Mesenchymal stem cell (in vitro differentiated cells and primary cell): ENCODE measurements around the gene HIP1.

Source experiments
- DNase-seq: peaks from one replicate; pipeline ENCODE4 v3.0.0-alpha.2; 2013
- H2AFZ ChIP-seq: one replicate; pipeline ENCODE4 v1.6.1; 2013; ENCODE audit warnings: low read depth, mild to moderate bottlenecking, control low read depth, inconsistent platforms, low read length, moderate library complexity
- H2AK5ac ChIP-seq: 2 replicates; pipeline ENCODE4 v1.6.1; 2013; ENCODE audit warnings: low read length, moderate library complexity, mild to moderate bottlenecking, inconsistent platforms; ENCODE audit not compliant: severe bottlenecking
- H2BK120ac ChIP-seq: one replicate; pipeline ENCODE4 v1.6.1; 2013; ENCODE audit warnings: low read depth, mild to moderate bottlenecking, inconsistent platforms, low read length, moderate library complexity
- H2BK12ac ChIP-seq, 2 experiments: one replicate each; pipeline ENCODE4 v1.6.1; 2013; ENCODE audit warnings: inconsistent platforms in 2 of 2, low read length in 2 of 2, mild to moderate bottlenecking in 2 of 2, moderate library complexity in 2 of 2, control low read depth in 1 of 2
- H2BK15ac ChIP-seq: one replicate; pipeline ENCODE4 v1.6.1; 2013; ENCODE audit warnings: mild to moderate bottlenecking, low read depth, inconsistent platforms; ENCODE audit not compliant: poor library complexity, severe bottlenecking
- H2BK5ac ChIP-seq: 2 replicates; pipeline ENCODE4 v1.6.1; 2013; ENCODE audit warnings: low read depth, mild to moderate bottlenecking, low read length, control low read depth, inconsistent platforms; ENCODE audit not compliant: poor library complexity, severe bottlenecking
- H3K14ac ChIP-seq, 2 experiments: one replicate each; pipeline ENCODE4 v1.6.1; 2013; ENCODE audit warnings: inconsistent platforms in 2 of 2, low read length in 2 of 2, control low read depth in 1 of 2, mild to moderate bottlenecking in 1 of 2, moderate library complexity in 1 of 2
- H3K18ac ChIP-seq, 2 experiments: one replicate each; pipeline ENCODE4 v1.6.1; 2013; ENCODE audit warnings: inconsistent platforms in 2 of 2, low read length in 2 of 2, control low read depth in 1 of 2, low read depth in 1 of 2, mild to moderate bottlenecking in 1 of 2
- H3K23ac ChIP-seq, 2 experiments: one replicate each; pipeline ENCODE4 v1.6.1; 2013; ENCODE audit warnings: inconsistent platforms in 2 of 2, low read length in 2 of 2, mild to moderate bottlenecking in 2 of 2, moderate library complexity in 2 of 2, control low read depth in 1 of 2
- H3K27ac ChIP-seq: 2 replicates; pipeline ENCODE4 v1.5.1; 2013; ENCODE audit warnings: mild to moderate bottlenecking, moderate library complexity, low read length, control low read depth, inconsistent platforms; ENCODE audit not compliant: poor library complexity, severe bottlenecking
- H3K27me3 ChIP-seq, 2 experiments: 2 replicates each; pipeline versions ENCODE4 v1.6.1 to v1.7.0; 2013; ENCODE audit warnings: low read length in 2 of 2, mild to moderate bottlenecking in 2 of 2, moderate library complexity in 2 of 2, control low read depth in 1 of 2, inconsistent platforms in 1 of 2; ENCODE audit not compliant: control insufficient read depth in 1 of 2, insufficient read depth in 1 of 2
- H3K36me3 ChIP-seq, 2 experiments: 2 replicates each; pipeline versions ENCODE4 v1.6.1 to v1.7.0; 2013; ENCODE audit warnings: low read length in 2 of 2, control low read depth in 1 of 2, inconsistent platforms in 1 of 2, low read depth in 1 of 2, mild to moderate bottlenecking in 1 of 2; ENCODE audit not compliant: insufficient read depth in 2 of 2, control insufficient read depth in 1 of 2
- H3K4ac ChIP-seq, 2 experiments: one replicate each; pipeline ENCODE4 v1.6.1; 2013; ENCODE audit warnings: inconsistent platforms in 2 of 2, low read length in 2 of 2, mild to moderate bottlenecking in 2 of 2, moderate library complexity in 2 of 2, control low read depth in 1 of 2, low read depth in 1 of 2
- H3K4me1 ChIP-seq: 2 replicates; pipeline ENCODE4 v1.6.1; 2013; ENCODE audit warnings: low read depth, low read length, control low read depth; ENCODE audit not compliant: control insufficient read depth, insufficient read depth
- H3K4me2 ChIP-seq: 2 replicates; pipeline ENCODE4 v1.6.1; 2013; ENCODE audit warnings: low read length, mild to moderate bottlenecking, inconsistent platforms; ENCODE audit not compliant: poor library complexity, severe bottlenecking
- H3K4me3 ChIP-seq, 2 experiments: 2 replicates each; pipeline versions ENCODE4 v1.5.1 to v1.7.0; 2013; ENCODE audit warnings: low read length in 2 of 2, mild to moderate bottlenecking in 2 of 2, control low read depth in 1 of 2, low read depth in 1 of 2; ENCODE audit not compliant: insufficient read depth in 1 of 2
- H3K79me1 ChIP-seq: replicated peaks from 2 replicates; pipeline ENCODE4 v1.6.1; 2013; ENCODE audit warnings: mild to moderate bottlenecking, control low read depth, low read length, inconsistent platforms; ENCODE audit not compliant: poor library complexity, severe bottlenecking
- H3K9ac ChIP-seq: 2 replicates; pipeline ENCODE4 v1.7.0; 2013; ENCODE audit warnings: mild to moderate bottlenecking, low read length, moderate library complexity
- H3K9me3 ChIP-seq: 2 replicates; pipeline ENCODE4 v1.7.0; 2013; ENCODE audit warnings: mild to moderate bottlenecking, low read length; ENCODE audit not compliant: control insufficient read depth
- H4K8ac ChIP-seq: one replicate; pipeline ENCODE4 v1.6.1; 2013; ENCODE audit warnings: inconsistent platforms, mild to moderate bottlenecking, low read length, moderate library complexity
- H4K91ac ChIP-seq: one replicate; pipeline ENCODE4 v1.6.1; 2013; ENCODE audit warnings: mild to moderate bottlenecking, low read length, inconsistent platforms
- WGBS: methylation state at CpG from one replicate; pipeline ENCODE4 v1.1.7; 2013; ENCODE audit warnings: mixed read lengths; 5-methylcytosine and 5-hydroxymethylcytosine counted together

Gene HIP1

DNA sequence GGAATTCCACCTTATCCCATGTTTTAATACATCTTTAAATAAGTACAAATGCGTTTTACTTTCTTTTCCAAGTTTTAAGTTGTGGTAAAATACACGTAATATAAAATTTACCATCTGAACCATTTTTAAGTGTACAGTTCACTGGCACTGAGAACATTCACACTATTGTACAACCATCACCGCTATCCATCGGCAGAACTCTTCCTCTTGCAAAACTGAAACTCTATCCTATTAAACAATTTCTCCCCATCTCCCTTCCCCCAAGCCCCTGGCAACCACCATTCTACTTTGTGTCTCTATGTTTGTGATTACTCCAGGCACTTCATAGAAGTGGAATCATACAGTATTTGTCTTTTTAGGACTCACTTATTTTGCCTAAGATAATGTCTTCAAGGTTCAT, 33.8 kb downstream of the HIP1 start:
- Histone ChIP-seq H3K23ac (no peak overlapping the region), H3K4me2 (no peak overlapping the region), H4K91ac (no peak overlapping the region), H2BK120ac (no peak overlapping the region), H3K9ac (no peak overlapping the region), H3K27me3 (no peaks in the 10 kb centered on the region), H3K36me3 (no peaks in the 10 kb centered on the region), H2AFZ (no peak overlapping the region), H2BK5ac (no peak overlapping the region), H3K9me3 (peaks cover 12% of the 10 kb centered on the region), H2AK5ac (no peak overlapping the region), H3K4me3 (no peak overlapping the region), H3K14ac (no peak overlapping the region), H2BK15ac (no peak overlapping the region), H3K18ac (no peak overlapping the region), H2BK12ac (no peak overlapping the region), H3K4me1 (peaks cover 3% of the 10 kb centered on the region), H3K4ac (no peak overlapping the region), H3K27ac (no peak overlapping the region), H4K8ac (no peak overlapping the region), H3K79me1 (peaks cover 5% of the 10 kb centered on the region)
- 96% methylated on average over 4 of the region's 4 CpGs for WGBS
- no peak for DNase-seq

DNA sequence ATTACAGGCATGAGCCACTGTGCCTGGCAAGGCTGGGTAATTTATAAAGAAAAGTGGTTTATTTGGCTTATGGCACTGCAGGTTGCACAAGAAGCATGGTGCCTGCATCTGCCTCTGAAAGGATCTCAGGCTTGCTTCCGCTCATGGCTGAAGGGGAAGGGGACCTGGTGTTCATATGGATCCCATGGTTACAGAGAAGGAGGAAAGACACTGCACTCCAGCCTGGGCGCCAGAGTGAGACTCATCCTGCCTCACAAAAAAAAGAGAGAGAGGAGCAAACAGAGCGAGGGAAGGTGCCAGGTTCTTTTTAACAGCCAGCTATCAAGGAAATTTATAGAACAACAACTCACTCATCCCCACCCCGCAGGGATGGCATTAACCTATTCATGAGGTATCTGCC, 36.2 kb downstream of the HIP1 start:
- Histone ChIP-seq H3K79me1 (peaks cover 5% of the 10 kb centered on the region), H3K4me2 (no peak overlapping the region), H4K8ac (no peak overlapping the region), H2AK5ac (no peak overlapping the region), H3K4ac (no peak overlapping the region), H2BK15ac (no peak overlapping the region), H3K23ac (no peak overlapping the region), H3K27me3 (no peaks in the 10 kb centered on the region), H3K27ac (no peak overlapping the region), H2AFZ (no peak overlapping the region), H2BK5ac (no peak overlapping the region), H4K91ac (no peak overlapping the region), H3K9ac (no peak overlapping the region), H3K9me3 (no peaks in the 10 kb centered on the region), H3K4me3 (no peak overlapping the region), H3K4me1 (peaks cover 3% of the 10 kb centered on the region), H3K18ac (no peak overlapping the region), H3K14ac (no peak overlapping the region), H2BK120ac (no peak overlapping the region), H2BK12ac (no peak overlapping the region), H3K36me3 (no peaks in the 10 kb centered on the region)
- DNase-seq, result no peak
- WGBS, result 89% methylated on average over 4 of the region's 4 CpGs

DNA sequence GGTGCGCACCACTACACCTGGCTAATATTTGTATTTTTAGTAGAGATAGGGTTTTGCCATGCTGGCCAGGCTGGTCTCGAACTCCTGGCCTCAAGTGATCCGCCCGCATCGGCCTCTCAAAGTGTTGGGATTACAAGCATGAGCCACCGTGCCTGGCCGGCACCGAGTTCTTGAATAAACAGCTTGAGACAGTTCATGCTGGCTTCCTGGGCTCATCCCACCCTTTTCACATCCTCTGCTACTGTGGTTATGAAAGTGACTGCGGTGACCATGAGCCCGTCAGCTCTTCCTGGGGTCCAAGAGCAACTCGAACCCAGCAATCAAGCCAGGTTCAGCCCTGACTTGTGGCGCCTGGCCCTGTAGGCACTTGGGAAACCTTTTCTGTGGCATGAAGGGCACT, 38.7 kb downstream of the HIP1 start:
- Histone ChIP-seq H4K91ac (no peak overlapping the region), H3K18ac (no peak overlapping the region), H2BK120ac (no peak overlapping the region), H2BK12ac (no peak overlapping the region), H2AK5ac (no peak overlapping the region), H3K9me3 (no peaks in the 10 kb centered on the region), H3K23ac (no peak overlapping the region), H3K14ac (no peak overlapping the region), H3K27me3 (no peaks in the 10 kb centered on the region), H3K4me2 (no peak overlapping the region), H3K4ac (no peak overlapping the region), H3K27ac (no peak overlapping the region), H3K4me3 (no peak overlapping the region), H3K9ac (no peak overlapping the region), H2BK5ac (no peak overlapping the region), H3K36me3 (peaks cover 0 to 5% of the 10 kb centered on the region in 2 experiments), H2BK15ac (no peak overlapping the region), H3K79me1 (peaks cover 3% of the 10 kb centered on the region), H3K4me1 (peaks cover 3% of the 10 kb centered on the region), H4K8ac (no peak overlapping the region), H2AFZ (no peak overlapping the region)
- no peak for DNase-seq
- WGBS, result 94% methylated on average over 12 of the region's 12 CpGs

DNA sequence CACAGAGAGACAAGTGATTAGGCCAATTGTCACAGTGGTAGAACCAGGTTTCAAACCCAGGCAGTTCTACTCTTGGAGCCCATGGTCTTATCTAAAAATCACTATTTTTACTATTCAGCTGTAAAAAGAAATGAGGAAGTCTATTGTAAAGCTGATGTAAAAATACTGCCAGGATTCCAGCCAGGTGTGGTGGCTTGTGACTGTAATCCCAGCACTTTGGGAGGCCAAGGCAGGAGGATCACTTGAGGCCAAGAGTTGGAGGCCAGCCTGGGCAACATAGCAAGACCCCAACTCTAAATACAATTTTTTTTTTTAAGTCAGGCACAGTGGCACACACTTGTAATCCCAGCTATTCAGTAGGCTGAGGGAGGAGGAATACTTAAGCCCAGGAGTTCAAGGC, 40.4 kb downstream of the HIP1 start:
- no peaks in the 10 kb centered on the region for H3K27me3 ChIP-seq
- no peak overlapping the region for H2AK5ac ChIP-seq
- H4K8ac ChIP-seq, result no peak overlapping the region
- no peak overlapping the region for H3K4me3 ChIP-seq
- H2BK12ac ChIP-seq, result no peak overlapping the region
- no peak overlapping the region for H3K18ac ChIP-seq
- no peaks in the 10 kb centered on the region for H3K9me3 ChIP-seq
- H2AFZ ChIP-seq, result no peak overlapping the region
- H3K79me1 ChIP-seq, result no peaks in the 10 kb centered on the region
- H3K9ac ChIP-seq, result no peak overlapping the region
- H2BK15ac ChIP-seq, result no peak overlapping the region
- no peak overlapping the region for H3K4me2 ChIP-seq
- peaks cover 3% of the 10 kb centered on the region for H3K4me1 ChIP-seq
- DNase-seq, result no peak
- H3K14ac ChIP-seq, result no peak overlapping the region
- no peak overlapping the region for H3K27ac ChIP-seq
- H3K23ac ChIP-seq, result no peak overlapping the region
- H4K91ac ChIP-seq, result no peak overlapping the region
- no peak overlapping the region for H3K4ac ChIP-seq
- peaks cover 0 to 5% of the 10 kb centered on the region in 2 experiments for H3K36me3 ChIP-seq
- H2BK120ac ChIP-seq, result no peak overlapping the region
- H2BK5ac ChIP-seq, result no peak overlapping the region
